Activated CD8-positive, alpha-beta memory T cell treated with anti-CD3 and anti-CD28 coated beads, Interleukin-2, amount 50 U/mL, for 4 hours (primary cell): Measurements from ENCODE around the gene TSPYL6.

Experiments used
- DNase-seq: peaks from one replicate; pipeline ENCODE4 v3.0.0-alpha.2; 2020

TSPYL6 gene

DNA sequence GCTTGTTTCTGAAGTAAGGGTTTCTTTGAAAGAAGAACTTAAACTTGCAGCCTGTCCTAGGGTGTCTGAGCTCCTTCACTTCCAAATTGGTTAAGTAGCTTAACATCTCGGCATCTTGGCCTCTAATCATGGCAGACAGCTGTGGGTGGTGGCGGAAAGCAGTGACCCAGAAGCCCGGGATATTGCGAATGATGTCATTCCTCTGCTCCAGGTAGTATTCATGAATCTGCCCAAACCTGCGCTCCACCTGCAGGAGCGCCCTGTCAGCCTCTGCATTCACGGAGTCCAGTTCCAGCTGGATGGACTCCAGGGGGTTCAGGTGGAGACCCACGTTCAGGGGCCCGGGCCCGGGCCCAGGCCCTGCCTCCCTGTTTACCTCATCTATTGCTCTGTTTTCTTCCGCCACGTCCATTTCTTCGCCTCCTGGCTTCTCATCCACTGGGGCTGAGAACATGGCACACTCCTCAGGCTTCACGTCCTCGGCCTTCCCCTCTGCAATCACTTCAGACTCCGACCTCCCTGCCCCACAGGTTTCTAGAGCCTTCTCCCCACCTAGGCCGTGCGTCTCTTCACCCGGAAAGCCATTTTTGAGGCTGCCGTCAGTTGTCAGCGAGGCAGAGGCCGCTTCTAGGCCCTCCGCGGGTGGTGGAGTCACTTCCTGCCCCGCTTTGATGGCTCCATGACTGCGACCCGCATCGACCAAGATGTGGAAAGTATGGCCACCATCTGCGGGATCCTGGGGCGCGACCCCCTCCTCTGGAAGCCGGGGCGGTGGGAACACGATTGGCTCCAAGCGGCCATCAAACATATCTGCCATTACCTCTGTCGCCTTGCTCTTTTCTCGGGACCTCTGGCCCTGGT, 569 bp downstream of the TSPYL6 start:
- no peak for DNase-seq

DNA sequence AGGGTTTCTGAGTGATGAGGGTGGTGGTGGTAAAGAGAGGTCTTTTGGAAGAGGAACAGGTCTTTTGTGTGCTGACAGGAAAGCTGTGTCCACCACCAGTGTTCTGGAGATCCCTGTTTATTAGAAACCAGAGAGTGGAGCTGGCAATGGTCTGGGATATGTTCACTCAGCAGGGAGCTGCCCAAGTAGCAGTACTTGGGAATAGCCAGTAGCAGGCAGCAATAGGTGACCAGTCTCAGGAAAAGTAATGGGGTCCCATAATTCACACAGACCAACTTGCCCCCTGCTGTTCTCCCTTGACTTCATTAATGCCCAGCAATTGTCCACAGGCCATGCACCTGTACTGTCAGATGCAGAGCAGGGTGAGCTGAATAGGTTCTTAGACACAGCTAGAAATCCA, 1.8 kb downstream of the TSPYL6 start:
- DNase-seq = no peak

DNA sequence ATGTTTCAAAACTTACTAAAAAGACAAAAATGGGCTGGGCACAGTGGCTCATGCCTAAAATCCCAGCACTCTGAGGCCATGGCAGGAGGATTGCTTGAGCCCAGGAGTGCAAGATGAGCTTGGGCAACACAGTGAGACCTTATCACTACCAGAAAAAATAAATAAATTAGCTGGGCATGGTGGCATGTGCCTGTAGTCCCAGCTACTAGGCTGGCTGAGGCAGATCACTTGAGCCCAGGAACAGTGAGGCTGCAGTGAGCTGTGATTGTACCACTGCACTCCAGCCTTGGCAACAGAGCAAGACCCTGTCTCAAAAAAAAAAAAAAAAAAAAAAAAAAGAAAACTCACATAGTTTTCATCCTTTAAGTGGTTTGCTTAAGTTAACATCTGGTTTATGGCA, 6.4 kb downstream of the TSPYL6 start:
- DNase-seq = no peak

DNA sequence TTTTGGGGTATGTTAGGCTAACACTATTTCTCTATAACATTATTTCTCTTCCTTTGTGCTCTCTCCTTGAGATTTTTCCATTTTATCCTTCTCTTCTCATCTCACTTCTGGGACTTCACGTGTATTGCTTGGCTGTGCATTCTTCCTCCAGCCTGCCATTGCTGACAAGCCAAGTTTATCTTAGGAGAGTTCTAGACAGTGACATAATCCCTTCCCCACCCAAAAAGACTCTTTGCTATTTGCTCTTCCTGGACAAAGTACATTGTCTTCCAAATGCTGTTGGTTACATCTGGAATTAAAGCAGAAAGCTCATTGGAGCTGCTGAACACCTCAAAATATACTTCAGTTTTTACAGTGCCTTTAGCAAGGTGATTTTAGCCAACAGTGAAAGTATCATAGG, 8.9 kb downstream of the TSPYL6 start:
- DNase-seq = no peak

DNA sequence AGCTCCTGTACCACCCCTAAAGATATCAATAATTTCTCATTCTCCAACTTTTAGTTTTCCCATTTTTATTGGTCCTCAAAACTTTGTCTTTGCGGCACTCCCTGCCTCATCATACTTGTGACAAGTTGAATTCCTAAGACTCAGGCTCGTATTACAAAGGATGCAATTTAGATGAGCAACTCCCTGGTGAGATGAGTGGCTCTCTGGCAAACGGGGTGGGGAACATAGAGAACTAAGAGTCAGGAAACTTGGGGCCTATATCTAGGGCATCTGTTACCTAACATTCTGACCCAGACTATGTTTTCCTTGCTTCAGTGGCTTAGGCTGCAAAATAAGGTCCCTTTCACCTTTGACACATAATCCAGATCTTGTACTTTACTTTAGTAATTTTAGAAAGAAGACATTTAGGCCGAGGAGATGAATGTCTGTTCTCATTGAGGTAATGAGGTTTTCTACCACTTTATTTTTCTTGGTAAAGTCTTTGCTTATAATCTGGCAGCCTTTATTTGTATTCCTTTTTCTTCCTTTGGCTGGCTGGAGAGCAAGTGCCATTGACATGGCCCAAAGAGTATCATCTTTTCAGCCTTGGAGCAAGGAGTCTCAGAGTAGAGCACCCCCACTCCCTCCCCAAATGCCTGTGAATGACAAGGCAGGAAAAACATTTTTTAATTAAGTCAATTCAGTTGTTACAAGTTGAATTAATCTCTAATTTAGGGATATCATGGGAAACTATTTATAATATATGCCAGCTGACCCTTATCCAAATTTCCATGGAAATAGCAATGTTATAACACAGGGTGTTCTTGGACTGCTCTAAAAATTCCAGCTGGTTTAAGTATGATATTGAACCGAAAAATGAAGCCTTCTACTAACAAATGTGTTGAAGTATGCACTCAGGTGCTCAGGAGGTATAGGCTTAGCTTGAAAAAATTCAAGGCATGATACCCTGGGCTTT, 15.2 kb downstream of the TSPYL6 start:
- DNase-seq = no peak

DNA sequence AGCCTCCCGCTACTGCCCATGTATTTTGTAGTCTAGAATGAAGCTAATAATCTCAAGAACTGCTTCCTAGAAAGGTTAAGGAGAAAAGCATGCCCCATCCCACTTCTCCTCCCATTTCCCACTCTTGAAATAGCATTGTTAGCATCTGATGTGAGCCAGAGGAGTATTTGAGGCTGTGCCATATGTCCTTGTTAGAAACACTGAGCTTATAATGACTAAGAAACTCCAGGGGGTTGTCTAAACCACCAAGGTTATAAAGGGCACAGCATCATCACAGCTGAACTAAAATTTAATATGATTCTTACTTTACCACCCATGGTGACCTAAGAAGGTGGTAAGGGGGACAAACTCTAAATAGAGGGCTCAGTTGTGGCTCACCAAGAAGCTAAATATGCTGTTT, 16.6 kb downstream of the TSPYL6 start:
- DNase-seq = no peak

DNA sequence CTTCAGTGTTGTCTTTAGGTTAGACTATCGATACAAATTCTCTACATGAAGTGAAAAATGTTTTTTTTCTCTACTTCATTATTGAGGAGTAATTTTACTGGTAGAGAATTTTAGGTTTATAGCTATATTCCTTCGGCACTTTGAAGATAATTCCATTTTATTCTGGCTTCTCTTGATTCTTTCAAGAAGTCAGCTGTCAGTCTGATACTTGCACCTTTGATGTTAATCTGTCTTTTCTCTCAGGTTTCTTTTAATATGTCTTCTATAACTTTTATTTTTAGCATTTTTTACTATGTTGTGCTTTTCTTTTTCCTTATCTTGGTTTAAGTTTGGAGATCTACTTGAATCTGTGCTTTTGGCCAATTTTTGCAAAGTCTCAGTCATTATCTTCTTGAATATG, 18.6 kb downstream of the TSPYL6 start:
- no peak for DNase-seq

DNA sequence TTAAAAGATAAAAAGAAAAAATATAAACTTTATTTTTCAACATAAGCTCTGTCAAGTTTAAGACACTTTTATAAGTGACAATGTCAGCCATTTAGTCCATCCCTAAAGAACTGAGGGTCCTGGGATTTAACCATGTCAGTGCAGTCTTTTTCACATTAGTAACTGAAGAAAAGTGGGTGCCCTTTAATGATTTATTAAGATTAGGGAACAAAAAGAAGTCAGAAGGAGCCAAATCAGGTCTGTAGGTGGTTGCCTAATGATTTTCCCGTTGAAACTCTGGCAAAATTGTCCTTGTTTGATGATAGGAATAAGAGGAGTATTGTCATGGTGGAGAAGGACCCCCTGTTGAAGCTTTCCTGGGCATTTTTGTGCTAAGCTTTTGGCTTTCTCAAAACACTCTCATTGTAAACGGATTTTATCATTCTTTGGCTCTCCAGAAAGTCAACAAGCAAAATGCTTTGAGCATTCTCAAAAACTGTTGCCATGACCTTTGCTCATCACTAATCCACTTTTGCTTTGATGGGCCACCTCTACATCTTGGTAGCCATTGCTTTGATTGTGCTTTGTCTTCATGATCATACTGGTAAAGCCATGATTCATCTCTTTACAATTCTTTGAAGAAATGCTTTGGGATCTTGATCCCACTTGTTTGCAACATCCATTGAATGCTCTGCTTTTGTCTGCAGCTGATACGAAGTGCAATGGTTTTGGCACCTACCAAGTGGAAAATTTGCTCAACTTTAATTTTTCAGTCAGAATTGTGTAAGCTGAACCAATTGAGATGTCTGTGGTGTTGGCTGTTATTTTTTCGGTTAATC, 22.0 kb downstream of the TSPYL6 start:
- no peak for DNase-seq

DNA sequence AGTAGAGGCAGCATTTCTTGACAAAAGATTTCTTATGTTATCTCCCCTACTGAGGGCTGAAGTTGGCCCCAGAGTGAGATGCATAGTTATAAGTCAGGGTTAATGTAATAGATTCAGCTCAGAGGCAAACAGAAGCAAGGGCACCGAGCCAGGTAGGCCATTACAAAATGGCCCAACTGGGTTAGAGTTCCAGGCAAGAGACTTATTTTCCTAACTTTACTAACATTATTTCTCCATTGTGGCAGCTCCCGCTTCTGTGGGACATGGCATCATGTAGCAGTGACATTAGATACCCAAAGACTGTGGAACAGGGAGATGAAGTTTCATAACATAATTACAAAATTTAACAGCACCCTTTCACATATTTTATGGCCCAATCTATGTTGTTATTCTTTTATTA, 27.1 kb downstream of the TSPYL6 start:
- no peak for DNase-seq

DNA sequence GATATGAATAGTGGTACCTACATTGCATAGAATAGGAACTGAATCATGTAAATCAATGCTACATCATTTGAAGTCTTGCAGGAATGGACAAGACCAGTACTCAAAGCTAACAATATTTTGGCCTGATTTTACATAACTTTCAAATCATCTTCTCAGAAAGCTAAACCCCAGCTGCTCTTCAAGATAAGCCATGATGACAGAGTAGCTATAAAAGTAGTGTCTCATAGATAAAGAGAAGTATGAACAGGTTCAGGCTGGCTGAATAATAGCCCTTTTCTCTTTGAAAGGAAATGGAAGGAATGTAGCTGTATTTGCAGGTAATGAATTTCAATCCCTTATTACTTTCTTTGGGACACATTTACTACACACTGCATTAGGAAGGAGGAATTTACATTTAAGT, 28.2 kb downstream of the TSPYL6 start:
- DNase-seq = no peak

DNA sequence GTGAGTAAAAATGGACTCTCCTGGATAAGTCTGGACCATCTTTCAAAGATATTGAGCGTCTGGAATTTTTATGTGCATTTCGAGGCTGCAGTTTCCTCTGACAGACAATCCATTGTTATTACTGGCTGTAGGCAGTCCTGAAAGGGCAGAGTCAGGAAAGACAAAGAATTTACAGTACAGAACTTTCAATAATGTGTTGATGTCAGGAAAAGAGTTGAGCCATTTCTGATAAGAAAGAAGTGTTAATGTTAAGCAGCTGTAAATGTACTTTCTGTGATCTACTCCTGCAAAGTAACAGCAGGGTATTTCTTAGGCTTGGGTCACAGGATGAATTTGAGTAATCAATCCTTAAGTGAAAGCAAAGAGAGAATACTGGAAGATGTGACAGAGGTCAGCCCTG, 29.8 kb downstream of the TSPYL6 start:
- DNase-seq = no peak

DNA sequence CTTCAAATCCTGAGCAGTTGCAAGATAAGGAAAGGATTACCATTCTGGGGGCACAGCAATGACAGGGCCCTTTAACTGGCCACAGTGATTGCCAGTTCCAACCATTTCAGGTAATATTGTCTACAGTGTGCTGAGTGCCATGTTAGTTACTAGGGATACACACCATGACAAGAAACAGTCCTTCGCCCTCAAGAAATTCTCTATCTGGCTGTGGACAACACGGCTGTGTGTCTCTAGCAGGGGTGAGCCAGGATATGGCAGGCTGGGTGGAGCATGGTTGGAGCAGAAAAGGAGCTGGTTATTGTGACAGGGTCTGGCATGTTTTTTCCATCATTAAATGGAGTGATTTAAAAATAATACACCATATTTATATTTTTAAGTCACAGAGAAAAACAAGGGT, 31.0 kb downstream of the TSPYL6 start:
- no peak for DNase-seq

DNA sequence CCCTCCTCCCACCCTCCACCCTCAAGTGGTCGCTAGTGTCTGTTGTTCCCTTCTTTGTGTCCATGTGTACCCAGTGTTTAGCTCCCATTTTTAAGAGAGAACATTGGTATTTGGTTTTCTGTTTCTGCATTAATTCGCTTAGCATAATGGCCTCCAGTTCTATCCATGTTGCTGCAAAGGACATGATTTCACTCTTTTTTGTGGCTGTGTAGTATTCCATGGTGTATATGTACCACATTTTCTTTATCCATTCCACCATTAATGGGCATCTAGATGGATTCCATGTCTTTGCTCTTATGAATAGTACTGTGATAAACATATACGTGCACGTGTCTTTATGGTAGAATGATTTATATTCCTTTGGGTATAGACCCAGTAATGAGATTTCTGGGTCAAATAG, 42.9 kb downstream of the TSPYL6 start:
- DNase-seq = no peak

DNA sequence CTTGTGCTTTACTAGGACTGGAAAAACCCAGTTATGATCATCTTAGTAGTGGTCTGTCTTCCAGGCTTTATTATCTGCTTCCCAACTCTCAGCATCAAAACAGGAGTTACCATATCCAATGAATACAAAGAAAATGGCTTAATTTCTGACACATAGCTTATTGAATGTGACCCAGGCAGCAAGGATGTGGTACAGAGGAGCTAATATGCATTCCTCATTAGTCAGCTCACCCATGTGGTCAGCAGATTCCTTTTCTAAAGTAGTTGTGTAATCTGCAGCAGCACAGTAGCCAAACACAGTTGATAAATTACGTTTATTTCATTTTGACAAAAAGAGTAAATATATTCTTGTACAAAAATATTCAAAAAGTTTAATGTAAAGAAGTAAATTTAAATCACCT, 43.6 kb downstream of the TSPYL6 start:
- no peak for DNase-seq

DNA sequence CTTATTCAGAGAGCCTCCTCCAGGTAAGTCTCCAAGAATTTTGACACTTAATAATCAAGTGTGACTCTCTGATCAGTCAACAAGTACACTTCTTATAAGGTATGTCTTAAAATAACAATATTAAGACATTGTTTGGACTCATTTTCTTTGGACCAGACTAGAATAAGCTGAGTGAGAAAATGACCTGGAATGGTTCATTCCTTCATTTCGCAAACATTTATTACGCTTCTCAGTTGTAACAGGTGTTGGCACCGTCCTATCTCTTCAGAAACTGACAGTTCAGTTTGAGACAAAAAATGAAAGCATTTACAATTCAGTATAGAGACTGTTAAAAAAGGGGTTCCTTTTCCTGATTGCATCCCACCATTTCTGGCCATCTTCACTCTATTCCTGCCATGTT, 46.6 kb downstream of the TSPYL6 start:
- no peak for DNase-seq

DNA sequence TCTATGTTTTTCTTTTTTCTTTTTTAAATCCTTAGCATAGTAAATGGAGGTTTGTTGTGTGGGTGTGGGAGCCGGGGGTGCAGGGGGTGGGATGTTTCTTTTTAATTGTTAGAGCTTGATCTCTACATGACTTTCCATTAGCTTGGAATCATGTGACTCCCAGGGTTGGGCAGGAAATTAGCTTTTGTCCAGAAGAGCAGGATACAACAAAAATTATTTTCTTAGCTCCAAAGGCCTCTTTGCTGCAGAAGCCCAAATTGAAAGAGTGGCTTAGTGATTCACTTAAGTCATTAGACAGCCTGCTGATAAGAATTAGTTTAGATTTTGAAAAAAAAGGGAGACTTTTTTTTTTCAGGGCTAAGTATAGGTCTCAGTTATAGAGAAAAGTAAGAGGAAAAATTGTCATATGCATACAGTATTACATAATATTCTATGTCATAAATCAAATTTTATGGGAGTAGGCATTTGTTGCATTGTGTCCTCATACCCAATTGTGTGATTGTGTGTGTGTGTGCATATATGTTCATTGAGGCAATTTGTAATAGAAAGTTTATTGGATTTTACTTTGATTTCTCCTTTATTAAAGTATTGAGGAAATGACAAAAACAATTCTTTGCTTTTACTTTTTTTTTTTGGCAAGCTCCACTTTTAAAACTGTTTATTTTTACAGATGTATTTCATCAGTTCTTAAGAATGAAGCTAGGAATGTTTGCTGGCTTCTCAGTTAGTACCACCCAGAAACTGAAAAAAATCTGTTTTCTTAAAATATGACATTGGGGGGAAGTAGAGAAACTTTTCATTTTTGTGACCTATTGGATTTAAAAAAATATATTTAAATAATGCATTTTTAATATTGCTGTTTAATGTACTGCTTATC, 47.4 kb downstream of the TSPYL6 start:
- DNase-seq = no peak

DNA sequence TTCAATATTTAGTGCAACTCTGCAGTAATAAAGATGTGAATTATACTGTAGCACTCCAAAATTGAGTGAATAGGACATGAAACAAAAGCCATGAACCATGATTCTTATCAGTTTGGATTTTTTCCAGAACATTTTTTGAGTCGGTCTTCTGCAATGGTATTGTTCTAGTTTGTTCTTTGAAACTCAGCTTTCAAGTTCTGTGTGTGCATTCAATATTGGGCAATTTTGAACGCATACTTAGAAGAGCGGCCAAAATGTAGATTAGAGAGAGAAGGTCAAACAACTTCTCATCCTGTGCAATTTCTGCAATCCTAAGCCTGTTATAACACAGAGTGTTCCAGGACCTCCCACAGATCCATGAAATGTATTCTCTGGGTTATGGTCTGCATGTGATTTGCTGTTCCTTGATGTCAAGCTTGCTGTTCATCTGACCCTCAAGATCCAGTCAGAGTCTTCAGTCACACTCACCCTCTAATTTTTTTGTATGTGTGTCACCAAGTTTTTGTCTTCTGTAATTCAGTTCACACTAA, 48.3 kb downstream of the TSPYL6 start:
- no peak for DNase-seq

DNA sequence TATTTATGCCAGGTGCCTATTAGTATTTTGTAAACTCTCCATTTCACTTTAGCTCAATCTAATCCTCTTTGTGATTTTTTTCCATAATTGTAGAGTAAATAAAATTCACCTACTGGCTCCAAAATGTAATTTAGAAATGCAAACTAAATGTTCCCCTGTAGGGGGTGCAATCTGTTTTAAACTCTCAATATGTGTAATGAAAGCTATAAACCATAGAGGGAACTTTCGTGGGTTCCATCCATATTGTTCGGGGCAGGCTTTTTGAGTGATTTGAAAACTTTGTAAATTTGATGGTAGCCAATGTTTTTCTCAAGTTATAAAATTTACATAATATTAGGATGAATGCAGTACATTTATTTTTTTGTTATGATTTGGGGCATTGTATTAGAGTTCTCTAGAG, 49.4 kb downstream of the TSPYL6 start:
- no peak for DNase-seq

DNA sequence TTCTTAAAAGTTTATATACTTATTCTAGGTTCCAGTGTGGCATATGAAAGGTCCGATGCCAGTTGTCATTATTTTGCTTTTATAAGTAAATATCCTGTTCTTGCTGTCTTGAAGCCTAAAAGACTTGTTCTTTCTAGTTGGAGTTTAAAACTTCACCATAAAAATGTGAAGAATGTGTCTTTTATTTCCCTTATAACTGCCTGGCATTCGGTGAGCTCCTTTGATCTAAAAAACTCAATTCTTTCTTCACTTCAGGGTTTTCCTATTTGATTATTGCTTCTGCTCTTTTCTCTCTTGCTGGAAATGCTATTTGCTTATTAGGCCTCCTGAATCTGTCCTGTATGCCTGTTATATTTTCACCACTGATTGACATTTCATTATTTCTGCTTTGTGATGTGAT, 51.6 kb downstream of the TSPYL6 start:
- no peak for DNase-seq
